GM21423 (cell line): ENCODE results near the gene BOD1L1.
A peak's percentile ranks its signal among the peaks of the same experiment; 100 is the strongest.

Experiments
- ATAC-seq: cut with Tn5 transposase; IDR thresholded peaks from one replicate; pipeline ENCODE4 v1.9.1; 2021; ENCODE audit warnings: mild to moderate bottlenecking, moderate library complexity; ENCODE audit not compliant: unreplicated experiment

BOD1L1 gene

GRCh38 chr4:13626492-13627177 is 890 bp downstream of the BOD1L1 start:
- ATAC-seq: no peak

- no peak for ATAC-seq
Measured at GRCh38 chr4:13618212-13618806, 9.2 kb downstream of the BOD1L1 start.

GRCh38 chr4:13617801-13618200 is 9.7 kb downstream of the BOD1L1 start:
- ATAC-seq: no peak

- ATAC-seq: no peak
Measured at GRCh38 chr4:13616597-13616996, 10.9 kb downstream of the BOD1L1 start.

- ATAC-seq: peak; percentile 65
Measured at GRCh38 chr4:13615161-13615560, 12.4 kb downstream of the BOD1L1 start.

GRCh38 chr4:13612569-13612968 is 15.0 kb downstream of the BOD1L1 start:
- ATAC-seq: no peak

GRCh38 chr4:13611283-13611842 is 16.2 kb downstream of the BOD1L1 start:
- peak; percentile 94 for ATAC-seq

- ATAC-seq: no peak
Measured at GRCh38 chr4:13605330-13605729, 22.2 kb downstream of the BOD1L1 start.

GRCh38 chr4:13601848-13602247 is 25.7 kb downstream of the BOD1L1 start:
- no peak for ATAC-seq

GRCh38 chr4:13601048-13601447 is 26.5 kb downstream of the BOD1L1 start:
- peak; percentile 69 for ATAC-seq

GRCh38 chr4:13599159-13599558 is 28.4 kb downstream of the BOD1L1 start:
- no peak for ATAC-seq

GRCh38 chr4:13597604-13598003 is 29.9 kb downstream of the BOD1L1 start:
- ATAC-seq: no peak

- no peak for ATAC-seq
Measured at GRCh38 chr4:13597141-13597540, 30.4 kb downstream of the BOD1L1 start.

- no peak for ATAC-seq
Measured at GRCh38 chr4:13592220-13592619, 35.3 kb downstream of the BOD1L1 start.

- no peak for ATAC-seq
Measured at GRCh38 chr4:13590766-13591165, 36.8 kb downstream of the BOD1L1 start.

- ATAC-seq: no peak
Measured at GRCh38 chr4:13588954-13589353, 38.6 kb downstream of the BOD1L1 start.

- no peak for ATAC-seq
Measured at GRCh38 chr4:13584481-13584880, 43.0 kb downstream of the BOD1L1 start.

GRCh38 chr4:13580036-13580435 is 47.5 kb downstream of the BOD1L1 start:
- ATAC-seq: no peak

- ATAC-seq: no peak
Measured at GRCh38 chr4:13577660-13578059, 49.9 kb downstream of the BOD1L1 start.

- no peak for ATAC-seq
Measured at GRCh38 chr4:13570916-13571315, 56.6 kb downstream of the BOD1L1 start.

GRCh38 chr4:13567125-13567524 is 60.4 kb downstream of the BOD1L1 start:
- ATAC-seq: no peak

GRCh38 chr4:13562876-13563275 is 64.6 kb downstream of the BOD1L1 start:
- no peak for ATAC-seq
